ENCODE data around the gene CRACR2A.

- TF ChIP-seq LEF1 (IDR thresholded peaks at IDR 0.05; ENCODE audit: borderline replicate concordance) (no peak), NFRKB (IDR thresholded peaks at IDR 0.05) (no peak), TARDBP (IDR thresholded peaks at IDR 0.05) (no peak), SP1 (IDR thresholded peaks at IDR 0.05) (no peak), L3MBTL2 (conservative IDR thresholded peaks at IDR 0.05) (no peak), SUZ12 (IDR thresholded peaks at IDR 0.05) (no peak)
- TF ChIP-seq, protein P1, sequence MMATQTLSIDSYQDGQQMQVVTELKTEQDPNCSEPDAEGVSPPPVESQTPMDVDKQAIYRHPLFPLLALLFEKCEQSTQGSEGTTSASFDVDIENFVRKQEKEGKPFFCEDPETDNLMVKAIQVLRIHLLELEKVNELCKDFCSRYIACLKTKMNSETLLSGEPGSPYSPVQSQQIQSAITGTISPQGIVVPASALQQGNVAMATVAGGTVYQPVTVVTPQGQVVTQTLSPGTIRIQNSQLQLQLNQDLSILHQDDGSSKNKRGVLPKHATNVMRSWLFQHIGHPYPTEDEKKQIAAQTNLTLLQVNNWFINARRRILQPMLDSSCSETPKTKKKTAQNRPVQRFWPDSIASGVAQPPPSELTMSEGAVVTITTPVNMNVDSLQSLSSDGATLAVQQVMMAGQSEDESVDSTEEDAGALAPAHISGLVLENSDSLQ (IDR thresholded peaks at IDR 0.05): no peak
Observed at GRCh38 chr12:3602488-3602887, 150.4 kb downstream of the CRACR2A start.

All from HEK293T (cell line).